Activated naive CD4-positive, alpha-beta T cell treated with anti-CD3 and anti-CD28 coated beads for 36 hours (primary cell): ENCODE data around the gene HBQ1. TPM values are rescaled to one million over a fixed set of nuclear protein-coding genes. Genes with fewer than 3 reads are reported as not detected.
"Not testable (repeated sequence)": the region's sequence is repeated elsewhere in the genome, so short reads cannot be mapped to it uniquely, and the experiment has no call there.

ENCODE experiments used
- CTCF ChIA-PET: fragments of 350-600 bp; sonication (Branson Sonifier 250); formaldehyde crosslinking; loops from one replicate; lab custom pipeline; 2021; ENCODE audit warnings: antibody characterized with exemption; lab: Charles Lee
- DNase-seq: peaks from one replicate; pipeline ENCODE4 v3.0.0-alpha.2; 2020
- H3K27ac Mint-ChIP-seq: one replicate; pipeline ENCODE4 v1.8.0; 2021; ENCODE audit warnings: mild to moderate bottlenecking, mixed read lengths
- H3K27me3 Mint-ChIP-seq: one replicate; pipeline ENCODE4 v1.8.0; 2021; ENCODE audit warnings: low read depth, mixed read lengths
- H3K36me3 Mint-ChIP-seq: one replicate; pipeline ENCODE4 v1.8.0; 2021; ENCODE audit warnings: low read depth, mixed read lengths
- H3K4me1 Mint-ChIP-seq: one replicate; pipeline ENCODE4 v1.8.0; 2021; ENCODE audit warnings: low read depth, mixed read lengths
- H3K4me3 Mint-ChIP-seq: one replicate; pipeline ENCODE4 v1.8.0; 2021; ENCODE audit warnings: mild to moderate bottlenecking, moderate library complexity, mixed read lengths
- H3K9me3 Mint-ChIP-seq: one replicate; pipeline ENCODE4 v1.8.0; 2021; ENCODE audit warnings: mixed read lengths
- intact Hi-C: fragments of 100-400 bp; cut with micrococcal nuclease; formaldehyde crosslinking; loops from one replicate; pipeline ENCODE4 v1.15.1; 2023
- total RNA-seq, 2 experiments: library from RNA; stranded (reverse); gene quantifications; one replicate each; pipeline ENCODE4 v1.2.3, GENCODE V29; 2021

HBQ1 gene
- total RNA-seq, 2 experiments from 2014 or later: 0.79 to 1.1 TPM

GRCh38 chr16:173211-173854 lies 6.9 kb upstream of the HBQ1 start:
- H3K27me3 Mint-ChIP-seq: peaks cover 59% of the 10 kb centered on the region
- intact Hi-C loops, H3K27ac Mint-ChIP-seq, CTCF ChIA-PET, H3K9me3 Mint-ChIP-seq, H3K36me3 Mint-ChIP-seq, H3K4me3 Mint-ChIP-seq, DNase-seq: not testable (repeated sequence)
- H3K4me1 Mint-ChIP-seq: peaks cover 19% of the 10 kb centered on the region

DNA sequence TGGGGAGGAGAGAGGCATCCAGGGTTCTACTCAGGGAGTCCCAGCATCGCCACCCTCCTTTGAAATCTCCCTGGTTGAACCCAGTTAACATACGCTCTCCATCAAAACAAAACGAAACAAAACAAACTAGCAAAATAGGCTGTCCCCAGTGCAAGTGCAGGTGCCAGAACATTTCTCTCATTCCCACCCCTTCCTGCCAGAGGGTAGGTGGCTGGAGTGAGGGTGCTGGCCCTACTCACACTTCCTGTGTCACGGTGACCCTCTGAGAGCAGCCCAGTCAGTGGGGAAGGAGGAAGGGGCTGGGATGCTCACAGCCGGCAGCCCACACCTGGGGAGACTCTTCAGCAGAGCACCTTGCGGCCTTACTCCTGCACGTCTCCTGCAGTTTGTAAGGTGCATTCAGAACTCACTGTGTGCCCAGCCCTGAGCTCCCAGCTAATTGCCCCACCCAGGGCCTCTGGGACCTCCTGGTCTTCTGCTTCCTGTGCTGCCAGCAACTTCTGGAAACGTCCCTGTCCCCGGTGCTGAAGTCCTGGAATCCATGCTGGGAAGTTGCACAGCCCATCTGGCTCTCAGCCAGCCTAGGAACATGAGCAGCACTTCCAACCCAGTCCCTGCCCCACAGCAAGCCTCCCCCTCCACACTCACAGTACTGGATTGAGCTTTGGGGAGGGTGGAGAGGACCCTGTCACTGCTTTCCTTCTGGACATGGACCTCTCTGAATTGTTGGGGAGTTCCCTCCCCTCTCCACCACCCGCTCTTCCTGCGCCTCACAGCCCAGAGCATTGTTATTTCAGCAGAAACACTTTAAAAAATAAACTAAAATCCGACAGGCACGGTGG lies 6.1 kb upstream of the HBQ1 start:
- H3K27ac Mint-ChIP-seq, H3K4me3 Mint-ChIP-seq, H3K9me3 Mint-ChIP-seq, DNase-seq, CTCF ChIA-PET, H3K36me3 Mint-ChIP-seq, intact Hi-C loops: not testable (repeated sequence)
- peaks cover 19% of the 10 kb centered on the region for H3K4me1 Mint-ChIP-seq
- H3K27me3 Mint-ChIP-seq: peaks cover 56% of the 10 kb centered on the region

DNA sequence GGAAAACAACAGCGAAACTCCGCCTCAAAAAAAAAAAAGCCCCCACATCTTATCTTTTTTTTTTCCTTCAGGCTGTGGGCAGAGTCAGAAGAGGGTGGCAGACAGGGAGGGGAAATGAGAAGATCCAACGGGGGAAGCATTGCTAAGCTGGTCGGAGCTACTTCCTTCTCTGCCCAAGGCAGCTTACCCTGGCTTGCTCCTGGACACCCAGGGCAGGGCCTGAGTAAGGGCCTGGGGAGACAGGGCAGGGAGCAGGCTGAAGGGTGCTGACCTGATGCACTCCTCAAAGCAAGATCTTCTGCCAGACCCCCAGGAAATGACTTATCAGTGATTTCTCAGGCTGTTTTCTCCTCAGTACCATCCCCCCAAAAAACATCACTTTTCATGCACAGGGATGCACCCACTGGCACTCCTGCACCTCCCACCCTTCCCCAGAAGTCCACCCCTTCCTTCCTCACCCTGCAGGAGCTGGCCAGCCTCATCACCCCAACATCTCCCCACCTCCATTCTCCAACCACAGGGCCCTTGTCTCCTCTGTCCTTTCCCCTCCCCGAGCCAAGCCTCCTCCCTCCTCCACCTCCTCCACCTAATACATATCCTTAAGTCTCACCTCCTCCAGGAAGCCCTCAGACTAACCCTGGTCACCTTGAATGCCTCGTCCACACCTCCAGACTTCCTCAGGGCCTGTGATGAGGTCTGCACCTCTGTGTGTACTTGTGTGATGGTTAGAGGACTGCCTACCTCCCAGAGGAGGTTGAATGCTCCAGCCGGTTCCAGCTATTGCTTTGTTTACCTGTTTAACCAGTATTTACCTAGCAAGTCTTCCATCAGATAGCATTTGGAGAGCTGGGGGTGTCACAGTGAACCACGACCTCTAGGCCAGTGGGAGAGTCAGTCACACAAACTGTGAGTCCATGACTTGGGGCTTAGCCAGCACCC lies 5.0 kb upstream of the HBQ1 start:
- no peak overlapping the region for H3K4me3 Mint-ChIP-seq
- no peak overlapping the region for H3K27ac Mint-ChIP-seq
- H3K36me3 Mint-ChIP-seq: no peaks in the 10 kb centered on the region
- CTCF ChIA-PET: no interaction called here
- peaks cover 60% of the 10 kb centered on the region for H3K27me3 Mint-ChIP-seq
- intact Hi-C loops: no loop called here
- DNase-seq: no peak
- peaks cover 19% of the 10 kb centered on the region for H3K4me1 Mint-ChIP-seq
- H3K9me3 Mint-ChIP-seq: no peaks in the 10 kb centered on the region

DNA sequence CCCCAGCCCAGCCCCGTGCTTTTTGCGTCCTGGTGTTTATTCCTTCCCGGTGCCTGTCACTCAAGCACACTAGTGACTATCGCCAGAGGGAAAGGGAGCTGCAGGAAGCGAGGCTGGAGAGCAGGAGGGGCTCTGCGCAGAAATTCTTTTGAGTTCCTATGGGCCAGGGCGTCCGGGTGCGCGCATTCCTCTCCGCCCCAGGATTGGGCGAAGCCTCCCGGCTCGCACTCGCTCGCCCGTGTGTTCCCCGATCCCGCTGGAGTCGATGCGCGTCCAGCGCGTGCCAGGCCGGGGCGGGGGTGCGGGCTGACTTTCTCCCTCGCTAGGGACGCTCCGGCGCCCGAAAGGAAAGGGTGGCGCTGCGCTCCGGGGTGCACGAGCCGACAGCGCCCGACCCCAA lies 4.3 kb upstream of the HBQ1 start:
- peaks cover 55% of the 10 kb centered on the region for H3K27me3 Mint-ChIP-seq
- H3K9me3 Mint-ChIP-seq: not testable (repeated sequence)

GRCh38 chr16:176477-177382 lies 3.5 kb upstream of the HBQ1 start, which contains the start of gene HBA1:
Gene HBA1, plus strand, starts transcription at chr16:176680. Its CDS starts 37 bp downstream, at chr16:176717.
- H3K4me3 Mint-ChIP-seq, DNase-seq, CTCF ChIA-PET, H3K36me3 Mint-ChIP-seq, H3K27ac Mint-ChIP-seq, intact Hi-C loops, H3K9me3 Mint-ChIP-seq: not testable (repeated sequence)
- peaks cover 15% of the 10 kb centered on the region for H3K4me1 Mint-ChIP-seq
- H3K27me3 Mint-ChIP-seq: peaks cover 49% of the 10 kb centered on the region

More for the DNA sequence above, 4.3 kb upstream of the HBQ1 start:
- H3K4me1 Mint-ChIP-seq: peaks cover 16% of the 10 kb centered on the region
- intact Hi-C loops, H3K36me3 Mint-ChIP-seq, H3K4me3 Mint-ChIP-seq, H3K27ac Mint-ChIP-seq, CTCF ChIA-PET, DNase-seq: not testable (repeated sequence)

GRCh38 chr16:177394-177822 lies 2.9 kb upstream of the HBQ1 start:
- no peaks in the 10 kb centered on the region for H3K9me3 Mint-ChIP-seq
- intact Hi-C loops: no loop called here
- H3K36me3 Mint-ChIP-seq: no peaks in the 10 kb centered on the region
- CTCF ChIA-PET: no interaction called here
- H3K27ac Mint-ChIP-seq: no peak overlapping the region
- peaks cover 14% of the 10 kb centered on the region for H3K4me1 Mint-ChIP-seq
- H3K27me3 Mint-ChIP-seq: peaks cover 47% of the 10 kb centered on the region
- no peak overlapping the region for H3K4me3 Mint-ChIP-seq
- no peak for DNase-seq

- H3K27me3 Mint-ChIP-seq: peaks cover 47% of the 10 kb centered on the region
- H3K4me1 Mint-ChIP-seq: peaks cover 14% of the 10 kb centered on the region
- H3K27ac Mint-ChIP-seq: no peak overlapping the region
- H3K36me3 Mint-ChIP-seq: no peaks in the 10 kb centered on the region
- H3K9me3 Mint-ChIP-seq: no peaks in the 10 kb centered on the region
- no peak overlapping the region for H3K4me3 Mint-ChIP-seq
- no peak for DNase-seq
- intact Hi-C loops: no loop called here
- CTCF ChIA-PET: interaction anchor here (0.6 kb wide), 1 partner anchor 68 kb away, joined by 3 read pairs; no protein-coding TSS in a partner anchor
Observed at GRCh38 chr16:177981-178667, 2.1 kb upstream of the HBQ1 start.

DNA sequence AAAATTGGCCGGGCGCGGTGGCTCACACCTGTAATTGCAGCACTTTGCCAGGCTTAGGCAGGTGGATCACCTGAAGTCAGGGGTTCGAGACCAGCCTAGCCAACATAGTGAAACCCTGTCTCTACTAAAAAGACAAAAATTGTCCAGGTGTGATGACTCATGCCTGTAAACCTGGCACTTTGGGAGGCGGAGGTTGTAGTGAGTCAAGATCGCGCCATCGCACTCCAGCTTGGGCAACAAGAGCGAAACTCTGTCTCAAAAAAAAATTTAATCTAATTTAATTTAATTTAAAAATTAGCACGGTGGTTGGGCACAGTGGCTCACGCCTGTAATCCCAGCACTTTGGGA lies 1.6 kb upstream of the HBQ1 start:
- H3K4me3 Mint-ChIP-seq: no peak overlapping the region
- H3K27ac Mint-ChIP-seq: no peak overlapping the region
- no peaks in the 10 kb centered on the region for H3K36me3 Mint-ChIP-seq
- intact Hi-C loops: no loop called here
- CTCF ChIA-PET: interaction anchor here (0.6 kb wide), 1 partner anchor 69 kb away, joined by 3 read pairs; no protein-coding TSS in a partner anchor
- DNase-seq: no peak
- H3K27me3 Mint-ChIP-seq: peaks cover 43% of the 10 kb centered on the region
- H3K4me1 Mint-ChIP-seq: peaks cover 11% of the 10 kb centered on the region
- H3K9me3 Mint-ChIP-seq: no peaks in the 10 kb centered on the region

DNA sequence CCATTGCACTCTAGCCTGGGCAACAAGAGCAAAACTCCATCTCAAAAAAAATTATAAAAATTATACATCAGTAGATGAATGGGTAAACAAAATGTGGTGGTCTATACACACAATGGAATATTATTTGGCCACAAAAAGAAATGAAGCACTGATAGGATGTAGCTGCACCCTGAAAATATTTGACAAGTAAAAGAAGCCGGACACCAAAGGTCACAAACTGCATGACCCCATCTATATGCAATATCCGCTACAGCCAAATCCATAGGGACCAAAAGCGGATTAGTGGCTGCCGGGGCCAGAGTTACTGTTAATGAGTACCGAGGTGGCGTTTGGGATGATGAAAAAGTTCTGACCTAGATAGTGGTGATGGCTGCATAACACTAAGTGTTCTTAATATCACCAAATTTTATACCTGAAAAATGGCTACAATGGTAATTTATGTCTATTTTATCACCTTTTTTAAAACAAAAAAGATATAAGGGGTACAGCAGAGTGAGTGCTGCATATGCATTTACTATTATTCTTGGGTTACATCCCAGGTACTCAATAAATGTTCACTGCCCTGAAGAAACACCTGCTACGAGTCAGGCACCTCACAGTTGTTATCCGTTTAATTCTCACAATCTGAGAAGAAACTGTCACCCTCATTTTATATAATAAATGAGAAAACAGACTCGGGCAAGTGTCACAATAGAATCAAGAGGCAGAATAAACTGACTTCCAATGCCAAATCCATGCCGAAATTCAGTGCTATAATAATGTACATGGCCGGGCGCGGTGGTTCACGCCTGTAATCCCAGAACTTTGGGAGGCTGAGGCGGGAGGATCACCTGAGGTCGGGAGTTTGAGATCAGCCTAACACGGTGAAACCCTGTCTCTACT lies 807 bp upstream of the HBQ1 start:
- Mint-ChIP-seq H3K36me3 (no peaks in the 10 kb centered on the region), H3K9me3 (no peaks in the 10 kb centered on the region), H3K4me1 (peaks cover 9% of the 10 kb centered on the region), H3K27me3 (peaks cover 37% of the 10 kb centered on the region), H3K4me3 (no peak overlapping the region), H3K27ac (no peak overlapping the region)
- no peak for DNase-seq
- CTCF ChIA-PET: interaction anchor here (0.6 to 1.0 kb wide), 3 partner anchors 18 to 562 kb away, joined by 3 to 4 read pairs (median 3); no protein-coding TSS in a partner anchor
- intact Hi-C loops: no loop called here
